Suprapubic skin (tissue), 4 donors: ENCODE measurements around the gene THOC5. TPM values are rescaled to one million over a fixed set of nuclear protein-coding genes. Genes with fewer than 3 reads are reported as not detected.

Experiments
- DNase-seq, 2 donors: peaks; one replicate each; pipeline ENCODE4 v3.0.0-alpha.2; 2019; ENCODE audit warnings: low spot score in 2 of 2
- H3K27ac ChIP-seq: fragments of 200-600 bp; sonication (generic); one replicate; pipeline ENCODE4 v1.5.1; 2019
- H3K27me3 ChIP-seq: fragments of 200-600 bp; sonication (generic); one replicate; pipeline ENCODE4 v1.5.1; 2019
- H3K36me3 ChIP-seq: fragments of 200-600 bp; sonication (generic); one replicate; pipeline ENCODE4 v1.5.1; 2019
- H3K4me1 ChIP-seq: fragments of 200-600 bp; sonication (generic); one replicate; pipeline ENCODE4 v1.5.1; 2019
- H3K4me3 ChIP-seq: fragments of 200-600 bp; sonication (generic); one replicate; pipeline ENCODE4 v1.5.1; 2019; ENCODE audit warnings: mild to moderate bottlenecking
- H3K9me3 ChIP-seq: fragments of 200-600 bp; sonication (generic); one replicate; pipeline ENCODE4 v1.5.1; 2019
- EP300 ChIP-seq: sonication (generic); formaldehyde crosslinking; IDR thresholded peaks from one replicate; pipeline ENCODE4 v1.6.1; 2017; ENCODE audit warnings: antibody characterized with exemption
- POLR2A ChIP-seq, 2 donors: fragments of 450-650 bp; IDR thresholded peaks; one replicate each; pipeline ENCODE4 v1.6.1; 2017; ENCODE audit warnings: antibody characterized with exemption in 2 of 2, mild to moderate bottlenecking in 2 of 2, moderate library complexity in 2 of 2
- POLR2AphosphoS5 ChIP-seq, 3 donors: sonication (generic); formaldehyde crosslinking; IDR thresholded peaks; one replicate each; pipeline ENCODE4 v1.6.1; 2017; ENCODE audit warnings: antibody characterized with exemption in 3 of 3
- WGBS: methylation state at CpG from one replicate; pipeline ENCODE4 v1.1.5; 2018; 5-methylcytosine and 5-hydroxymethylcytosine counted together
- total RNA-seq, 4 donors: library from RNA; depleted of rRNA; stranded (reverse); fragments of >200 nt; gene quantifications; one replicate each; pipeline ENCODE4 v1.1.0, GENCODE V29; 2016
- TF ChIP-seq, protein P1 (sequence below), 2 donors: fragments of 200-600 bp in 1 of 2; fragments of 450-650 bp in 1 of 2; sonication (generic) in 1 of 2; IDR thresholded peaks; one replicate each; pipeline ENCODE4 v1.5.1; 2016 to 2019; ENCODE audit warnings: antibody characterized with exemption in 2 of 2, mild to moderate bottlenecking in 1 of 2, moderate library complexity in 1 of 2

THOC5 gene
- total RNA-seq, 4 donors from 2014 or later: 19.8 to 41.5 (median 27.8) TPM

GRCh38 chr22:29578462-29579200 lies 25.1 kb upstream of the THOC5 start:
- H3K27ac ChIP-seq: no peak overlapping the region
- no peak for DNase-seq
- no peaks in the 10 kb centered on the region for H3K36me3 ChIP-seq
- H3K4me3 ChIP-seq: no peak overlapping the region
- no peaks in the 10 kb centered on the region for H3K9me3 ChIP-seq
- H3K4me1 ChIP-seq: peaks cover 12% of the 10 kb centered on the region
- TF ChIP-seq POLR2AphosphoS5 (IDR thresholded peaks at IDR 0.05) (no peak), POLR2A (IDR thresholded peaks at IDR 0.05) (no peak), EP300 (no peak)
- TF ChIP-seq, protein P1, sequence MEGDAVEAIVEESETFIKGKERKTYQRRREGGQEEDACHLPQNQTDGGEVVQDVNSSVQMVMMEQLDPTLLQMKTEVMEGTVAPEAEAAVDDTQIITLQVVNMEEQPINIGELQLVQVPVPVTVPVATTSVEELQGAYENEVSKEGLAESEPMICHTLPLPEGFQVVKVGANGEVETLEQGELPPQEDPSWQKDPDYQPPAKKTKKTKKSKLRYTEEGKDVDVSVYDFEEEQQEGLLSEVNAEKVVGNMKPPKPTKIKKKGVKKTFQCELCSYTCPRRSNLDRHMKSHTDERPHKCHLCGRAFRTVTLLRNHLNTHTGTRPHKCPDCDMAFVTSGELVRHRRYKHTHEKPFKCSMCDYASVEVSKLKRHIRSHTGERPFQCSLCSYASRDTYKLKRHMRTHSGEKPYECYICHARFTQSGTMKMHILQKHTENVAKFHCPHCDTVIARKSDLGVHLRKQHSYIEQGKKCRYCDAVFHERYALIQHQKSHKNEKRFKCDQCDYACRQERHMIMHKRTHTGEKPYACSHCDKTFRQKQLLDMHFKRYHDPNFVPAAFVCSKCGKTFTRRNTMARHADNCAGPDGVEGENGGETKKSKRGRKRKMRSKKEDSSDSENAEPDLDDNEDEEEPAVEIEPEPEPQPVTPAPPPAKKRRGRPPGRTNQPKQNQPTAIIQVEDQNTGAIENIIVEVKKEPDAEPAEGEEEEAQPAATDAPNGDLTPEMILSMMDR (IDR thresholded peaks at IDR 0.05): no peak
- 85% methylated on average over 10 of the region's 10 CpGs for WGBS
- no peaks in the 10 kb centered on the region for H3K27me3 ChIP-seq

- Histone ChIP-seq H3K27ac (no peak overlapping the region), H3K27me3 (no peaks in the 10 kb centered on the region), H3K4me1 (no peaks in the 10 kb centered on the region), H3K9me3 (no peaks in the 10 kb centered on the region), H3K36me3 (peaks cover 3% of the 10 kb centered on the region), H3K4me3 (no peak overlapping the region)
- no peak for TF ChIP-seq POLR2AphosphoS5 (IDR thresholded peaks at IDR 0.05)
- TF ChIP-seq POLR2A (IDR thresholded peaks at IDR 0.05): no peak
- TF ChIP-seq, protein P1 (IDR thresholded peaks at IDR 0.05): no peak
- TF ChIP-seq EP300: no peak
- no peak for DNase-seq
- WGBS: 88% methylated on average over 7 of the region's 7 CpGs
Observed at GRCh38 chr22:29574762-29575450, 21.3 kb upstream of the THOC5 start.

DNA sequence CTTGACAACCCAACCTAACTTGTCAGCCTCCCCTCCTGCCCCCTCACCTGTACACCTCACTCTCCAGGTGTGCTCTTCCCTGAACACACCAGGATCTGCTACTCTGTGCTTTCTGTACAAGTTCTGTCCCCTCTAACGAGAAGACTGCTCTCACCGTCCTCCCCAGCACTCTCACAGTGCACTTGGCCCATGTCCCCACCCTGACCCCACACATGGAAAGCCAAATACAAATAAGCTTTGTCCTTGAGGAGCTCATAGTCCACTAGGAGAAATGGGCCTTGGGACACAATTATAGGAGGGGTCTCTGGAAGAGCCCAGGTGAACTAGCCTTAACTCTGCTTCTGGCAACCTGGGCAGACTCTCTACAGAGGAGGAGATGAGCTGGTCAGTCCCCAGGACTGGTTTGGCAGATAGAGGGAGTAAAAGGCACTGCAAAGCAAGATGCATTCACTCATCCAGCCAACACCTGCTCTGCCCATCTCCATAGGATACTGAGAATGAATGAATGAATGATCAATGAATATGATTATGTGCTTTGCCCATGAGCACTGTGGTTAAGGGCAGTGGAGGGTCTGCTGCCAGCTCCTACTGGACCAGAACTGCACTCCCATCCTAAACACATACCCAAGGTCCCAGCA lies 17.5 kb upstream of the THOC5 start:
- Histone ChIP-seq H3K27me3 (no peaks in the 10 kb centered on the region), H3K4me1 (no peaks in the 10 kb centered on the region), H3K27ac (no peak overlapping the region), H3K4me3 (no peak overlapping the region), H3K9me3 (no peaks in the 10 kb centered on the region), H3K36me3 (peaks cover 33% of the 10 kb centered on the region)
- 90% methylated on average over 2 of the region's 2 CpGs for WGBS
- DNase-seq: no peak
- TF ChIP-seq, protein P1 (IDR thresholded peaks at IDR 0.05): no peak

GRCh38 chr22:29570456-29570855 lies 16.9 kb upstream of the THOC5 start:
- WGBS: 95% methylated on average over 7 of the region's 7 CpGs
- H3K9me3 ChIP-seq: no peaks in the 10 kb centered on the region
- peaks cover 34% of the 10 kb centered on the region for H3K36me3 ChIP-seq
- H3K27ac ChIP-seq: no peak overlapping the region
- H3K4me3 ChIP-seq: no peak overlapping the region
- no peaks in the 10 kb centered on the region for H3K27me3 ChIP-seq
- no peak for DNase-seq
- H3K4me1 ChIP-seq: no peaks in the 10 kb centered on the region
- TF ChIP-seq, protein P1 (IDR thresholded peaks at IDR 0.05): no peak

- no peaks in the 10 kb centered on the region for H3K9me3 ChIP-seq
- H3K4me1 ChIP-seq: no peaks in the 10 kb centered on the region
- peaks cover 47% of the 10 kb centered on the region for H3K36me3 ChIP-seq
- no peak overlapping the region for H3K4me3 ChIP-seq
- TF ChIP-seq POLR2AphosphoS5 (IDR thresholded peaks at IDR 0.05): no peak
- DNase-seq: no peak
- H3K27ac ChIP-seq: no peak overlapping the region
- no peaks in the 10 kb centered on the region for H3K27me3 ChIP-seq
- WGBS: 94% methylated on average over 5 of the region's 7 CpGs
Observed at GRCh38 chr22:29569011-29569678, 15.6 kb upstream of the THOC5 start.
